HCEC 1CT (cell line): ENCODE data around the gene HIVEP3.
A peak's percentile ranks its signal among the peaks of the same experiment; 100 is the strongest.
"Not testable (repeated sequence)": the region's sequence is repeated elsewhere in the genome, so short reads cannot be mapped to it uniquely, and the experiment has no call there.

ENCODE experiments used
- DNase-seq: peaks from one replicate; pipeline ENCODE4 v3.0.0-alpha.2; 2017

The HIVEP3 gene

DNA sequence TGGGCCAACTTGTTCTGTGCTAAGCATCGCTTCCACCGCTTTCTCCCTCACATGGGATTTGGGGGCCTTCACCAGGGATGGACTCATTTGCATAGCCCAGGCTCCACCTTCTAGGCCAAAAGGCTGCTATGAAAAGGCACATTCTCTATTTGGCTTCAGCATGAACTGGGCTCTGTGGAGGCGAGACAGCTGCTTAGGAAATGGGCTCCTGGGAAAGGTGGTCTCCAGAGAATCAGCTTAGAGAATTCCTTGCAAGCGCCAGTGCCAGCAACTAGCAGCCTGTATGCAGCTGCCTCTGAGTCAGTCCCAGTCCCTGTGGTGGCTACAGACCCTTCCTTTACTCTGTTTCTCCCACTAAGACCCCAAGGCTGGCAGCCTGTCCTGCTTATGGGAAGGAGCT, 214.5 kb downstream of the HIVEP3 start:
- no peak for DNase-seq

- no peak for DNase-seq
Observed at GRCh38 chr1:41702771-41703170, 216.0 kb downstream of the HIVEP3 start.

- no peak for DNase-seq
Observed at GRCh38 chr1:41700986-41701535, 217.7 kb downstream of the HIVEP3 start.

GRCh38 chr1:41700581-41700980, 218.1 kb downstream of the HIVEP3 start:
- DNase-seq = no peak

- no peak for DNase-seq
Observed at GRCh38 chr1:41699861-41700248, 218.9 kb downstream of the HIVEP3 start.

GRCh38 chr1:41698916-41699860, 219.5 kb downstream of the HIVEP3 start:
- DNase-seq = no peak

- DNase-seq = no peak
Observed at GRCh38 chr1:41696381-41696780, 222.3 kb downstream of the HIVEP3 start.

- no peak for DNase-seq
Observed at GRCh38 chr1:41695118-41695745, 223.5 kb downstream of the HIVEP3 start.

GRCh38 chr1:41691966-41692365, 226.8 kb downstream of the HIVEP3 start:
- DNase-seq = not testable (repeated sequence)

GRCh38 chr1:41691424-41691823, 227.3 kb downstream of the HIVEP3 start:
- no peak for DNase-seq

- no peak for DNase-seq
Observed at GRCh38 chr1:41690331-41690730, 228.4 kb downstream of the HIVEP3 start.

DNA sequence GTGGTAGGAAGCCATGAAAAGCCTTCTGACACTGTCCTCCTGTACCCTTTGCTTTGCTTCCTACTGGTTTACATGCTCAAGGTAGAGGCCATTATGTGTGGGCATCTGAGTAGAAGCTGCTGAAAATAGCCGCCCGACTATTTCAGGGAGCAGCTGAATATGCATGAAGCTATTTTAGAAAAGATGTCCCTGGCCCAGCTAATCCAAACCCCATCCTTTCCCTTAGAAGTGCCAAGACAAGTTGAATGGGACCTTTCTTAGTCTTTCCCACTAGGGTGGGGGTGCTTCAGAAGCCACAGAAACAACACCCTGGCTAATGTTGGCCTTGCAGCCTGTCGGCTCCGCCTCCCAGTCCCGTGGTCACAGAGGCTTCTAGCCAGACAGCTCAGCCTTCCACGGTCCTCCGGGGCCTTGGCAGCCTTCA, 229.2 kb downstream of the HIVEP3 start:
- DNase-seq = no peak

GRCh38 chr1:41689139-41689538, 229.6 kb downstream of the HIVEP3 start:
- DNase-seq = no peak

GRCh38 chr1:41687007-41687406, 231.7 kb downstream of the HIVEP3 start:
- no peak for DNase-seq

DNA sequence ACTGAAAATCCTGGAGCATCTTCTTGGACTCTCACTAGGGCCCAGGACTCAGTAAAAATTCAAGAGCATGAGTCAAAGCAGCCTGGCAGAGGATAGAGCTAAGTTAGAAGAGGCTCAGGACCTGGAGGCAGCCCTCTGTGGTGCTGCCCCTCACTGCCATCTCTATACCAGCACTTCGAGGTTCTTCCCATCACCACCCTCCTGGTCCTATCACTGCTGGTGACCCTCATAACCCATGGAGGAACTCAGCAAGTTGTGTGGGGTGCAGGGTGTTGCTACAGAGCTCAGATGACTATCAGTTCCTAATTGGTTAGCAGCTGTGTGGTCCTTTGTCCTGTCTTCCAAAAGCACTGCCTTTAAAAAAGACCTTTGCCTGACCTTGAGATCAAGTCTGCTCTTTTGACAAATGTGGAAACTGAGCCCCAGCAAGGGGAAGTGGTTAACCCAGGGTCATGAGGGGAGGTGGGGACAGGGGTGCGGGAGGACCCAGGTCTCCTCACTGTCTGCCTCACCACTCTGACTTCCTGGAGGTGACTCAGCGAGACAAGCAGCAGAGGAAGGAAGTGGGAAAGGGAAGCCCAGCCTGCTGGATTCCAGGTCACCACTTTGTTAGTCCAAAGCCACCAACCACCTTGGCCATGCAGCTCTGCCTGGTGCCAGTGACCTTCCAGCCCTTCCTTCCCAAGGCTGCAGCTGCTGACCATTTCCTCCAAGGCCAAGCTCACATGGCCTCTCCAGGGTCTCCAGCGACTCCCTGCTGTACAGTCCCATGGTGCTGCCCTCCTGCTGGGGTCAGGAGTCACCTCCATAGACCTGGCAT, 234.8 kb downstream of the HIVEP3 start:
- peak; percentile 28 for DNase-seq

DNA sequence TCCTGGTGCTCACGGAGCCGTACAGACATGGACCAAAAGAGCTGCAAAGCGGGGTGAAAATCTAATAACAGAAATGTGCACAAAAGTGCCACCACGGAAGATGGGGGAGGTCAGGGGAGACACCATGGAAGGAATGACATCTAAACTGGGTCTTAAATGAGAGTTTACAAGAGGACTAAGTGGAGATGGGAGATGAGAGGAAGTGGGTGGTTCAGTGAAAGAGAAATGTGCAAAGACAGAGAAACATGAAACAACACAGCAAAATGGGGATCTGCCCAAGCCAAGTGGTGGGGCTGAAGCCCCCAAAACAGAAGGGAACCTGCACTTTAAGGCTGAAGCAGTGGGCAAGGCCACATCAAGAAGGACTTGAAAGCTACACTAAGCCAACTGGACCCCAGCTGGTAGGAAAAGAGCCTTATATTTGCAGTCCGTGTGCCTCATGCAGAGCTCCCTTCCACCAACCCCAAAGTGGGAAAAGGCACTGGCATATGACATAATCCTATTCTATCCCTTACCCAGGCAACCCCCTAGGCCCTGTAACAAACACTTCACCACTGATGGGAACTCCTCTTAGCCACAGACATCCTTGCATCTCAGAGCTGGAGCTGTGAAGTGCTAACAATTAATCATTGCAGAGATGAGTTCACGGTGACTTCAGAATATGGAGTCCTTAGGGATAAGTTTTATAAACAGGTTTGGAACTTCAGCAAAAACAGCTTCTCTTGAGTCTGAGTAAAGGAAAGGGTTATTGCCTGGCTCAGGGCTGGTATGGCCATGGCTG, 235.7 kb downstream of the HIVEP3 start:
- DNase-seq = no peak

DNA sequence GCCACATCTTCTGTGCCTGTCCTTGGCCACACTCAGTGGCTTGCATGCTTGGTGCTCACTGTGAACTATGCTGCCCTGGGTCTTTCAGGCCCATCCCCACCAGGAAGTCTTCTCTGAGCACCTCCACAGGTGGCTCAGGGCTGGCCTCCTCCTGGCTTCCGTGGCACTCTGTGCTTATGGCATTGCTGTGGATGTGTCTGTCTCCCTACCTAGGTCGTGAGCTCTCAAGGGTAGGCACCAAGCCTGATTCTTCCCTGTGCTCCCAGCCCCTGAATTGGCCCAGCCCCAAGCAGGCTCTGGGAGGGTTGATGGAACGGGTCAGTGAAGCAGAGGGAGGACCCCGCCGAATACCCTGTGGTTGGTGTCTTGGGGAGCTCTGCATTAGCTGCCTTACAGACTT, 236.6 kb downstream of the HIVEP3 start:
- DNase-seq = no peak

DNA sequence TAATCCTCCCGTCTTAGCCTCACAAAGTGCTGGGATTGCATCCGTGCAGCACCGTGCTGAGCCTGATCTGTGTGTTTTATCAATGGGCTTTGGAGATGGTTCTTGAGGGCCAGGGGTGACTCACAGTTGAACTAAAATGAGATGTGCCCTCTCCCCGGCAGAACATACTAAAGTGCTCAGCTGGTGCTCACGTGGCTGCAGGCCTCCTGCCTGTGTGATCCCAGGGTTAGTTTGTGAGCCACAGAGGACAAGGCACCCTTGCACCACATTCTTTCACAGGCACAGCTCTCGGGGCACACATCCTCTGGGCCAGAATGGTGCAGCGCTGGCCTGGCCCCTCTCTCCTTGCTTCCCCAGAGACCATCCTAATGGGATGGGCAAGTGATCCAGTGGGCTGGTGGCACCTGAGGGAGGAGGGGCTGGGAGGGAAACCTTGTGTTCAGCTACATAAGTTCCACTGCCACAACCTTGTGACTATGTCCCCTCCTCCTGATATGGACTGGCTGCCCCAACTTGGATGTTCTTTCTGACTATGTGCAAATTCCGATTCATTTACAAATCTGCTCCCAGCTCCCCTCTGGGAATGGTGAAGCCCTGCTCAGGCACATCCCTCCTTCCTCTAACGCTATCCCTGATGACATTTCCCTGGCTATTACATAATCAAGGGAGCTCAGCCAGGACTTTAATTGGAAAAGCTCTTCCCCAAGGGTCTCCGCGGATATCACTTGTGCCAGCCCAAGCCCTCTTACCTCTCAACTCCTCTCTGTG, 237.2 kb downstream of the HIVEP3 start:
- peak; percentile 42 for DNase-seq

DNA sequence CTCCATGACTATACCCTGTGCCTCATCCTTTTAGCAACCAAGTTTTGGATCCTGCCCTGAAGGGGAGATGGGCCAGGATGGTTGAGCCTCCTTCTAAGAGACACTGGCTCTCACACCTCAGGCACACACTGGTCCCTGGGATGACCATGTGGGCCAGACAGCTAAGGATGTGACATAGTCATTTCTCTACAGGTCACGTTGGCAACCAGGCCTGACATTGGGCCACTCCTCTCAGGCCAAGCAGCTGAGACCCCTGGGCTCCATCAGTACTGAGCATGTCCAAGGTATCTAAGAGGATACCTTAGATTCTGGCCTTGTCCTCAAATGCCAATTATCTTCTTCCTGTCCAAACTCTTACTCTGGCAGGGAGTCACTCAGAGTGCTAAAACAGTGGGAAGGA, 238.7 kb downstream of the HIVEP3 start:
- no peak for DNase-seq

DNA sequence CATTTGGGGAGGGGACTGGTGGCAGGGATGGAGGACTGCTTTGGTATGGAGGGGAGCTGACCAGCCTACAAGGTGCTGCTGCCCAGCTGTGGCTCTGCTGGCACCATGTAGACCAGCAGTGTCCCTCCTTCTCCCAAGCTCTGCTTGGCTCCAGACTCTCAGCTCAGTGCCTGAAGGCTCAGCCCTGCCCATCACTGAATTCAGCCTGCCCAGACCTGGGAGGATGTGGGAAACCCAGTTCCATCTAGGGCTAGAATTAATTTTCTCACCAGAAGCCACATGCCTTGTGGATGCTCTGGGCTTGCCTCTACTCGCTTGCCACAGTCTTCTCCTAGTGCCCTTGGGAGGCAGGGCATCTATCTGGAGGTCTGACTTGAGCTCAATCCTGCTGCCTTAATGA, 239.2 kb downstream of the HIVEP3 start:
- no peak for DNase-seq

GRCh38 chr1:41678111-41678878, 240.4 kb downstream of the HIVEP3 start:
- no peak for DNase-seq
